T-cell (primary cell): Measurements from ENCODE around the gene TNS1. TPM values are rescaled to one million over a fixed set of nuclear protein-coding genes. Genes with fewer than 3 reads are reported as not detected.

Experiments used
- ATAC-seq, 4 experiments: fragments of 200-7000 bp in 3 of 4; fragments of 150-1000 bp in 1 of 4; cut with Tn5 transposase; replicated peaks in 1 of 4; 1 replicate in 3 of 4; 2 replicates in 1 of 4; pipeline ENCODE4 v1.10.0; 2021; ENCODE audit warnings: moderate library complexity in 3 of 4, mild to moderate bottlenecking in 2 of 4, moderate number of reproducible peaks in 1 of 4
- CTCF ChIA-PET, 2 donors: fragments of 300-600 bp; sonication (Branson Sonifier 250); formaldehyde crosslinking; loops; one replicate each; lab custom pipeline; 2022; ENCODE audit warnings: antibody characterized with exemption in 2 of 2; lab: Charles Lee
- POLR2A ChIA-PET, 2 donors: fragments of 300-600 bp; sonication (Branson Sonifier 250); formaldehyde crosslinking; loops; one replicate each; lab custom pipeline; 2022; ENCODE audit warnings: antibody characterized with exemption in 2 of 2; lab: Charles Lee
- DNase-seq, 35 experiments: peaks; one replicate each; pipeline versions ENCODE4 v3.0.0 to v3.0.0-alpha.2; 2013 to 2023
- H3K27ac ChIP-seq: one replicate; pipeline ENCODE4 v1.5.1; 2013; ENCODE audit warnings: low read length
- H3K27me3 ChIP-seq, 2 experiments: replicated peaks in 1 of 2; 1 replicate in 1 of 2; 2 replicates in 1 of 2; pipeline versions ENCODE4 v1.6.1 to v1.7.0; 2013; ENCODE audit warnings: low read length in 1 of 2, mixed read lengths in 1 of 2; ENCODE audit not compliant: control insufficient read depth in 2 of 2, insufficient read depth in 2 of 2; ENCODE audit errors: extremely low read depth in 1 of 2
- H3K36me3 ChIP-seq, 2 donors: 1 replicate in 1 of 2; 2 replicates in 1 of 2; pipeline versions ENCODE4 v1.6.1 to v1.7.0; 2013; ENCODE audit warnings: low read length in 1 of 2; ENCODE audit not compliant: control insufficient read depth in 2 of 2, insufficient read depth in 1 of 2; ENCODE audit errors: extremely low read depth in 1 of 2
- H3K4me1 ChIP-seq, 2 experiments: 1 replicate in 1 of 2; 2 replicates in 1 of 2; pipeline versions ENCODE4 v1.6.1 to v1.7.0; 2013; ENCODE audit warnings: low read length in 2 of 2, mixed read lengths in 1 of 2; ENCODE audit not compliant: insufficient read depth in 2 of 2, control insufficient read depth in 1 of 2; ENCODE audit errors: extremely low read depth in 1 of 2
- H3K4me3 ChIP-seq, 2 donors: 1 replicate in 1 of 2; 2 replicates in 1 of 2; pipeline versions ENCODE4 v1.5.1 to v1.7.0; 2013; ENCODE audit warnings: mild to moderate bottlenecking in 2 of 2, low read length in 1 of 2, moderate library complexity in 1 of 2; ENCODE audit not compliant: control insufficient read depth in 1 of 2; ENCODE audit errors: extremely low read depth in 1 of 2
- H3K9me3 ChIP-seq: 2 replicates; pipeline ENCODE4 v1.7.0; 2013
- H3K27ac Mint-ChIP-seq, 2 donors: one replicate each; pipeline ENCODE4 v1.8.0; 2020 to 2021; ENCODE audit warnings: mild to moderate bottlenecking in 2 of 2, mixed read lengths in 2 of 2
- H3K27me3 Mint-ChIP-seq, 2 donors: one replicate each; pipeline ENCODE4 v1.8.0; 2021 to 2022; ENCODE audit warnings: mixed read lengths in 2 of 2
- H3K36me3 Mint-ChIP-seq: one replicate; pipeline ENCODE4 v1.8.0; 2021; ENCODE audit warnings: mixed read lengths
- H3K4me1 Mint-ChIP-seq, 3 donors: one replicate each; pipeline ENCODE4 v1.8.0; 2020 to 2022; ENCODE audit warnings: mixed read lengths in 3 of 3, mild to moderate bottlenecking in 1 of 3
- H3K4me3 Mint-ChIP-seq, 3 donors: one replicate each; pipeline ENCODE4 v1.8.0; 2020 to 2022; ENCODE audit warnings: mild to moderate bottlenecking in 3 of 3, mixed read lengths in 3 of 3, moderate library complexity in 3 of 3
- H3K9me3 Mint-ChIP-seq, 3 donors: one replicate each; pipeline ENCODE4 v1.8.0; 2020 to 2022; ENCODE audit warnings: mixed read lengths in 3 of 3
- WGBS: methylation state at CpG from one replicate; pipeline ENCODE4 v1.1.5; 2013; ENCODE audit warnings: missing lambda C conversion rate; ENCODE audit not compliant: insufficient coverage; 5-methylcytosine and 5-hydroxymethylcytosine counted together
- total RNA-seq, 35 experiments: library from RNA in 6 of 35; stranded (reverse) in 6 of 35; fragments of 120-200 nt in 1 of 35; gene quantifications; one replicate each; pipeline versions ENCODE4 v1.2.1 to v1.2.4 and lab custom pipeline; 2013 to 2026

TNS1 gene
- total RNA-seq, 5 donors from 2014 or later (not counting 1 experiment from before 2014, with no cell fraction given) = 0.28 to 2.1 (median 1.3) TPM

DNA sequence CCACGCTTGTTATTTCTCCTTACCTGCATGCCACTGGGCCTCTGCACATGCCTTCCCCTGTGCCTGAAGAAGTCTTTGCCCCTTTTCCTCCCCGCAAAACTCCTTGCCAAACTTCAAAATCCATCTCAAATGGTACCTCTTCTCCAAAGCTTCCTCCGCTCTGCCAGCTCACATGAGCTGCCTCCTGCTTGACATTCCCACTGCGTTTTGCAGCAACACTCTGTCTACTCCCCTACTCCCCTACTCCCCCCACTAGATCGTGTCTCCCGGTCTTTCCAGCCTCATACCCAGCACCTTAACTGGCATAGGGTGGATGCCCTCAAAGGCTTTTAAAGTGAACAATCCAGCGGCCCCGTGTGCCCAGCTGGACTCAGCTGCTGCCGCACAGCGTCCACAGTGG, 65.8 kb downstream of the TNS1 start:
- peaks cover 0 to 50% of the 10 kb centered on the region in 2 experiments for H3K27me3 ChIP-seq
- no peak overlapping the region for H3K27ac ChIP-seq
- peaks cover 20 to 21% of the 10 kb centered on the region in 2 donors for H3K27me3 Mint-ChIP-seq
- POLR2A ChIA-PET = no interaction called here
- no peaks in the 10 kb centered on the region for H3K36me3 Mint-ChIP-seq
- DNase-seq = no peak
- no peaks in the 10 kb centered on the region for H3K9me3 Mint-ChIP-seq
- no peaks in the 10 kb centered on the region for H3K4me1 ChIP-seq
- H3K36me3 ChIP-seq = no peaks in the 10 kb centered on the region
- no peak overlapping the region for H3K27ac Mint-ChIP-seq
- no peak for ATAC-seq
- H3K4me3 ChIP-seq = no peak overlapping the region
- no peaks in the 10 kb centered on the region for H3K4me1 Mint-ChIP-seq
- WGBS = 85% methylated on average over 7 of the region's 10 CpGs
- H3K4me3 Mint-ChIP-seq = no peak overlapping the region
- no peaks in the 10 kb centered on the region for H3K9me3 ChIP-seq
- CTCF ChIA-PET = no interaction called here

DNA sequence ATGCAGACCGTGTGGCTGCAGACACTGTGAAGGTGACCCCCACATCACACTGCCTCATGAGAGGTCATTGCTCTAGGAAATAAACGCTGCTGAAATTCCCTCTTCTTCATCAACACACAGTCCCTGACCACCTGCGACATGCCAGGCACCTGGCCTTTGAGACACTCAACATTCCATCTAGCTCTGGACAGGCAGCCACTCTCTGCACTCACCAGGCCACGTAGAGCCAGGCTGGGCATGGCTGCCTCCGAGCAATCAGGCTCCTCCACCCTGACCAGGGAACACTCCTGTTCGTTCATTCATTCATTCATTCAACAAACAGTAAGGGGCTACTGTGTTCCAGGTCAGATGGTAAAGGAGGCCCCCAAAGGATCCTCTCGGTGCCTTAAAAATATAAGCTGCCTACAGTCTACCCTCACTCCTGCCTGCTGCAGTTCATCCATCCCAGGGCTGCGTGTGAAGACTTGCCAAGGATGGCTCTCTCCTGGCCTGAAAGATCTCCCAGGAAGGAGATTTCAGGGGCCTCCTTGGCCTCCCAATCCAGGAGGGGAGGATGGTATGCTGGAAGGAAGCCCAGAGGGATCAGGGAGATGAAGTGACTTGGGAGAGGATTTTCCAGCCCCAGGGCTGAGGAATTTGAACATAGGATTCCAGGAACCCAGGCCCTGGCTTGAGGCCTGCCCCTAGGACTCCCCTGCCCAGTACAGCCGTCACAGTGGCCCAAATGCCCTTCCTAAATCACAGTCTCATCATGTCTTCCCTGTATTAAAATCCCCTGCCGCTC, 66.7 kb downstream of the TNS1 start:
- CTCF ChIA-PET = no interaction called here
- 71% methylated on average over 8 of the region's 10 CpGs for WGBS

DNA sequence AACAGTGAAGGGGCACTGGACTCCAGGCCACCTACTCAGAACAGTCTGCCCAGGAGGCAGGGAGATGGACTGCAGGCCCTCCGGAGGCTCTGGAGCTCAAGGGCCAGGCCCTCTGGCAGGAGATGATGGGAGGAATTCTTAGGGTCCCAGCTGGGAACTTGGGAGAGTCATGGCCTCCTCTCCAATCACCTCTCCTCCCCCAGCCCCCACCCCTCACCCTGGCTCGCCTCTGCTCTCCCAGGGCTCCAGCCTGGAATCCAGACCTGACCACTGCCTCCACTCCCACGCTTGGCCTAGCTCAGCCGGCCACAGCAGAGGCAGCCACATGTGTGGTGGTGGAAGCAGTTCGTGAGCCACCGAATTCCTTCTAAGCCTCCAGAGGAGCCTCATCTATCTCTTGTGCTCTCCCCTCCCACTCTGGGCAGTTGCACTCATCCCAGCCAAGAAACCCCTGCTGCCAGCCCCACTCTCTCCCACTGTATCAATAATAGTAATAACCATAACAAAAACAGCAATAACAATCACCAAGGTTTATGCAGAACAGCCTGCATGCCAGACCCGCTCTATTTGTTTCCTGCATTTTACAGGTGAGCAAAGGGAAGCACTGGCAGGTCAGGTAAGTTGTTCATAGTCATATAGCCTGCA, 67.4 kb downstream of the TNS1 start:
- Mint-ChIP-seq H3K4me3 (no peak overlapping the region), H3K27ac (no peak overlapping the region), H3K27me3 (peaks cover 8 to 14% of the 10 kb centered on the region in 2 donors), H3K36me3 (no peaks in the 10 kb centered on the region), H3K4me1 (no peaks in the 10 kb centered on the region), H3K9me3 (no peaks in the 10 kb centered on the region)
- Histone ChIP-seq H3K27me3 (peaks cover 0 to 37% of the 10 kb centered on the region in 2 experiments), H3K4me1 (no peaks in the 10 kb centered on the region), H3K4me3 (no peak overlapping the region), H3K27ac (no peak overlapping the region), H3K36me3 (no peaks in the 10 kb centered on the region), H3K9me3 (no peaks in the 10 kb centered on the region)
- DNase-seq = no peak
- 80% methylated on average over 2 of the region's 7 CpGs for WGBS
- POLR2A ChIA-PET = no interaction called here
- CTCF ChIA-PET = no interaction called here
- ATAC-seq = no peak

More for the DNA sequence above, 66.7 kb downstream of the TNS1 start:
- no peak for DNase-seq
- H3K4me1 Mint-ChIP-seq = no peaks in the 10 kb centered on the region
- no peaks in the 10 kb centered on the region for H3K9me3 Mint-ChIP-seq
- H3K27me3 Mint-ChIP-seq = peaks cover 11 to 13% of the 10 kb centered on the region in 2 donors
- POLR2A ChIA-PET = no interaction called here
- no peaks in the 10 kb centered on the region for H3K36me3 Mint-ChIP-seq
- Histone ChIP-seq H3K27ac (no peak overlapping the region), H3K36me3 (no peaks in the 10 kb centered on the region), H3K4me1 (no peaks in the 10 kb centered on the region), H3K4me3 (no peak overlapping the region), H3K27me3 (peaks cover 0 to 41% of the 10 kb centered on the region in 2 experiments), H3K9me3 (no peaks in the 10 kb centered on the region)
- ATAC-seq = no peak
- no peak overlapping the region for H3K4me3 Mint-ChIP-seq
- H3K27ac Mint-ChIP-seq = no peak overlapping the region

DNA sequence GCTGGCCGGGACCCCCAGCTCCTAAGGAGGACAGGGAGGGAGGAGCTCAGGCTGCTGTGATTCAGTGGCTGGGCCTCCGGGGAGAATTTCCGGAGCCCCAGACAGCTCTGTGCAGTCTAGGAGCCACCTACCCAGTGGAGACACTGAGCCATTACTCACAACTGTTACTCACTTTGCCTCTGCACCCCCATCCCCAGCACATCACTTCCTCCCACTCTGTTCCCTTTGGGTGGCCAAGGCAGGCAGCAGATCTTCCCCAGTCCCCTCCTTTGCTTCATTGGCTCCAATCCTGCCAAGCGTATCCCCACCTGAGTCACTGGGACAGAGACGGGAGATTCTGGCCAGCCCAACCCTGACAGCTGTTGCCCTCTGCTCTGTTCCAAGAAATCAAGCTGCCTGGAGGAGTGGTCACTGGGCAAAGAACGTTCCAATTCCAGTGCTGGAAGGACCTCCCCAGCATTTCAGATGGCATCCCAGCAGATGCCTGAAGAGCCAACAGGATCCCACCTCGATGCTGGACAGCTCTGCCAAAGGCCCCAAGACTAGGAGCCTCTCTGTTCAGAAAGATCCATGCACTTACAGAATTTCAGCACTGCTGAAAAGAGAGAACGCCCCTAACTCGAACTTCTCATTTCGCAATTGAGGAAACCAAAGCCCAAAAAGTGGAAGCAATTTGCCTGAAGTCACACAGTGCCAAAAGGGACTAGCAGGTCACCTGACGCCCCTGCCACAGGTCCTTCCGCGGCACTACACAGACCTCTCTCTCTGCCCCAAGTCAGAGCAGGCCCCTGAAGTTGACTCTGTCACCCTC, 68.3 kb downstream of the TNS1 start:
- H3K9me3 ChIP-seq = no peaks in the 10 kb centered on the region
- H3K4me3 Mint-ChIP-seq = no peak overlapping the region
- no peaks in the 10 kb centered on the region for H3K9me3 Mint-ChIP-seq
- POLR2A ChIA-PET = no interaction called here
- H3K27ac ChIP-seq = no peak overlapping the region
- H3K36me3 ChIP-seq = no peaks in the 10 kb centered on the region
- no peaks in the 10 kb centered on the region for H3K4me1 ChIP-seq
- peaks cover 0 to 30% of the 10 kb centered on the region in 2 experiments for H3K27me3 ChIP-seq
- ATAC-seq (no peak), DNase-seq (peak in 1 of 35 experiments; percentile 22)
- 39% methylated on average over 10 of the region's 13 CpGs for WGBS
- no peaks in the 10 kb centered on the region for H3K4me1 Mint-ChIP-seq
- CTCF ChIA-PET = no interaction called here
- no peaks in the 10 kb centered on the region for H3K36me3 Mint-ChIP-seq
- no peak overlapping the region for H3K4me3 ChIP-seq
- H3K27ac Mint-ChIP-seq = no peak overlapping the region
- H3K27me3 Mint-ChIP-seq = peaks cover 9 to 14% of the 10 kb centered on the region in 2 donors

DNA sequence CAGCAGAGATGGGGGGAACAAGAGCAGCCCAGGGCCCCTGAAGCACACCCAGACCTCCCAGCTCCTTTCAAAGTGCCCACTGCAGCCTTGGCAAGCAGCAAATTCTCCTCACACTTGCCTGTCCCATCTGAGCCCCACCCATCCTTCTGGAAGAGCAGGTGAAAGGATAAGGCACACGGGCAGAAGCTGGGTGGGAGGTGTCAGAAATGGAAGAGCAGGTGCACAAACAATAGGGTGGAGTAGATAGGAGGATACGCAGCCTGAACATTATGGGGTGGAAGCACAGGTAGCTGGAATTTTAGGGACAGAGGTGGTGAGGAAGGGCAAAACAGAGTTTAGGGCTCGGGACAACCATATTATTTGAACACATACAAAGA, 69.2 kb downstream of the TNS1 start:
- peaks cover 9 to 14% of the 10 kb centered on the region in 2 donors for H3K27me3 Mint-ChIP-seq
- no peaks in the 10 kb centered on the region for H3K4me1 Mint-ChIP-seq
- no peak overlapping the region for H3K27ac Mint-ChIP-seq
- Histone ChIP-seq H3K4me1 (no peaks in the 10 kb centered on the region), H3K9me3 (no peaks in the 10 kb centered on the region), H3K36me3 (no peaks in the 10 kb centered on the region), H3K27me3 (peaks cover 0 to 29% of the 10 kb centered on the region in 2 experiments), H3K27ac (no peak overlapping the region), H3K4me3 (no peak overlapping the region)
- no peaks in the 10 kb centered on the region for H3K36me3 Mint-ChIP-seq
- no peaks in the 10 kb centered on the region for H3K9me3 Mint-ChIP-seq
- ATAC-seq (no peak), DNase-seq (no peak)
- no peak overlapping the region for H3K4me3 Mint-ChIP-seq
- CTCF ChIA-PET = no interaction called here
- POLR2A ChIA-PET = no interaction called here
- WGBS = 17% methylated on average over 1 of the region's 3 CpGs

DNA sequence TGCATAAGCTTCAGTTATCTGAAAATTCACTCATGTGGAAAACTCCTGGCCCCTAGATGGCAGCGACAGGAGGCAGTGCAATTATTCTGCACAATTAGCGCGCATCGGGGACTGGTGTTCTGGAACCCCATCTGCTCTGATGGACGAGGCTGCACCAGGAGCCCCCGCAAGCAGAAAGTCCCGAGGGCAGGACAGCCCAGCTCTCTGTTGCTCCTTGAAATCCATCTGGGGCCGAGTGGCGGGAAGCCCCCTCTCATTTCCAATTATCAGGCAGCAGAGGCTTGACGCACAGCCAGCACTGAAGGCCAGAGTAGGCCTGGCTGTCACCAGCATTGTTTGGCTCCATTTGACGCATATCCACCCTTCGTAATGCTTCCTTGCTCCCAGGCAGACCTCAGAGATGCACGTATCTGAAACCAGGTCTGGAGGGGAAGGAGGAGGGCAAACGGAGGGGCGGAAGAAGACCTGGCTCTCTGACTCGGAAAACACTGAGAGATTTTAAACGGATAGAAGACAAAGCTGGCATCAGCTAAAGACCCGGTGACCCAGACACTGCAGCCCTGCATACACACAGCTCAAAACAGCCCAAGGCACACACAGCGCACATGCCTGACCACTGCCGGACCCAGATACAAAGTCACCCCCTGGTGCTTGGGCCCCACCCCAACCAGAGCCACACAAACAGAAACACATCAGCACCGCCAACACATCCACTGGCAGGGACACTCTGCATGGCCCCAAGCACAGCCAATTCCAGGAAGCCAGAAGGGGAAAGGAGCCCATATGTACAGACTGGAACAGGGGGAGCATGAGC, 69.8 kb downstream of the TNS1 start:
- Mint-ChIP-seq H3K4me3 (no peak overlapping the region), H3K36me3 (no peaks in the 10 kb centered on the region), H3K27me3 (peaks cover 9 to 14% of the 10 kb centered on the region in 2 donors), H3K4me1 (no peaks in the 10 kb centered on the region), H3K27ac (no peak overlapping the region), H3K9me3 (no peaks in the 10 kb centered on the region)
- H3K36me3 ChIP-seq = no peaks in the 10 kb centered on the region
- CTCF ChIA-PET = no interaction called here
- peaks cover 0 to 29% of the 10 kb centered on the region in 2 experiments for H3K27me3 ChIP-seq
- H3K4me3 ChIP-seq = no peak overlapping the region
- H3K4me1 ChIP-seq = no peaks in the 10 kb centered on the region
- H3K27ac ChIP-seq = no peak overlapping the region
- ATAC-seq (no peak), DNase-seq (no peak)
- 87% methylated on average over 18 of the region's 21 CpGs for WGBS
- POLR2A ChIA-PET = no interaction called here
- no peaks in the 10 kb centered on the region for H3K9me3 ChIP-seq
